ENCODE results near the gene ANKRD37. TPM values are rescaled to one million over a fixed set of nuclear protein-coding genes. Genes with fewer than 3 reads are reported as not detected.

ANKRD37 gene
- 10 to 100 TPM in 1 of 4 donors, 1 to 10 TPM in 3; 7.4 to 12.7 (median 8.4) TPM for polyA plus RNA-seq
- long read RNA-seq, donor 1, transcript ANKRD37-201 (5 exons, 1,141 nt): major isoform, 7 of 7 reads
- long read RNA-seq, donor 1, partial matches to known transcripts: 0 of 7 reads
- long read RNA-seq, donor 1, other reads (novel, unspliced or antisense): 0 of 7 reads
- long read RNA-seq, donor 2, transcript ANKRD37-201 (5 exons, 1,141 nt): major isoform, 5 of 5 reads
- long read RNA-seq, donor 2, partial matches to known transcripts: 0 of 5 reads
- long read RNA-seq, donor 2, other reads (novel, unspliced or antisense): 0 of 5 reads
- long read RNA-seq, donor 3, partial matches to known transcripts: 0 of 1 reads
- long read RNA-seq, donor 3, other reads (novel, unspliced or antisense): 0 of 1 reads
- long read RNA-seq, donor 4: 0 reads
- long read RNA-seq, donor 5, partial matches to known transcripts: 0 of 1 reads
- long read RNA-seq, donor 5, other reads (novel, unspliced or antisense): 0 of 1 reads
- long read RNA-seq, donor 6, transcript ANKRD37-201 (5 exons, 1,141 nt): major isoform, 7 of 9 reads
- long read RNA-seq, donor 6, partial matches to known transcripts: 0 of 9 reads
- long read RNA-seq, donor 6, other reads (novel, unspliced or antisense): 0 of 9 reads
- long read RNA-seq, donor 7, transcript ANKRD37-201 (5 exons, 1,141 nt): major isoform, 9 of 177 reads
- long read RNA-seq, donor 7, partial matches to known transcripts: 118 of 177 reads
- long read RNA-seq, donor 7, other reads (novel, unspliced or antisense): 49 of 177 reads
- long read RNA-seq, donor 8, partial matches to known transcripts: 0 of 3 reads
- long read RNA-seq, donor 8, other reads (novel, unspliced or antisense): 0 of 3 reads
- long read RNA-seq, donor 9: 0 reads
- long read RNA-seq, donor 10, partial matches to known transcripts: 0 of 3 reads
- long read RNA-seq, donor 10, other reads (novel, unspliced or antisense): 0 of 3 reads

GRCh38 chr4:185396724-185397385 lies at the start of gene ANKRD37:
Gene ANKRD37, plus strand, starts transcription at chr4:185396841. Its CDS starts 83 bp downstream, at chr4:185396924.
- no peaks in the 10 kb centered on the region for H3K27me3 ChIP-seq (ENCODE audit: control insufficient read depth in 3 of 3, insufficient read depth in 3 of 3, low read length in 3 of 3)
- no peaks in the 10 kb centered on the region for H3K9me3 ChIP-seq (ENCODE audit: control insufficient read depth in 2 of 2, insufficient read depth in 1 of 2, low read depth in 1 of 2, low read length in 1 of 2)
- H3K27ac ChIP-seq (ENCODE audit: low read depth in 1 of 3, low read length in 2 of 3): peak within 1 kb of the TSS; percentile 100
- FAIRE-seq (no peak), DNase-seq (peak; percentile 60 to 78)
- peaks cover 0 to 3% (median 2%) of the 10 kb centered on the region in 3 donors for H3K36me3 ChIP-seq (ENCODE audit: control insufficient read depth in 3 of 3, insufficient read depth in 2 of 3, low read depth in 1 of 3, low read length in 3 of 3)
- H3K4me3 ChIP-seq (ENCODE audit: low read depth in 1 of 3, low read length in 3 of 3): peak within 1 kb of the TSS; percentile 71 to 94 (median 83)
- 3 to 10% (median 9%) methylated on average over 36 to 38 of the region's 38 CpGs for WGBS, 3 donors
- H3K4me1 ChIP-seq (ENCODE audit: control insufficient read depth in 3 of 3, insufficient read depth in 2 of 3, low read depth in 1 of 3, low read length in 2 of 3): peaks cover 0 to 10% (median 0%) of the 10 kb centered on the region in 3 donors

DNA sequence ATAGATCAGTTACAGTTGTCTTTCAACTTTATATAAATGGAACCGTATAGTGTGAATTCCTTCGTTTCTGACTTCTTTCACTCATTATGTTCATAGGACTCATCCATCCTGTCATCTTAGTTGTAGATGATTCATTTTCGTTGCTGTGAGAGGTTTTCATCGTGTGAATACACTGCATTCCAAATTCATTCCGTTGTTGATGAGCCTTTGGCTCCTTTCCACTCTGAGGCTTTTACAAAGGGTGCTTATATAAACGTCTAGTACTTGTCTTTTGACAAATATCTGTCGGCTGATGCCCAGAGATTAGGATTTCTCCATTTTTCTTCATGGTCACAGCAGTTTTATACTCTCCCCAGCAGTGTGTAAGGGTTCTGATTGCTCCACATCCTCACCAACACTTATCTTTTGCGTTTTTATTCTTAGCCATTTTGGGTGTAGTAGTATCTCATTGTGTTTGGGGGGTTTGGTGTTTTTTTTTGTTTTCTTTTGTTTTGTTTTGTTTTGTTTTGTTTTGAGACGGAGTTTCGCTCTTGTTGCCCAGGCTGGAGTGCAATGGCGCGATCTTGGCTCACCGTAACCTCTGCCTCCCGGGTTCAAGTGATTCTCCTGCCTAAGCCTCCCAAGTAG lies 49.6 kb upstream of the ANKRD37 start:
- Histone ChIP-seq H3K27me3 (ENCODE audit: control insufficient read depth in 3 of 3, insufficient read depth in 3 of 3, low read length in 3 of 3) (no peaks in the 10 kb centered on the region), H3K36me3 (ENCODE audit: control insufficient read depth in 3 of 3, insufficient read depth in 2 of 3, low read depth in 1 of 3, low read length in 3 of 3) (peaks cover 0 to 40% (median 0%) of the 10 kb centered on the region in 3 donors), H3K9me3 (ENCODE audit: control insufficient read depth in 2 of 2, insufficient read depth in 1 of 2, low read depth in 1 of 2, low read length in 1 of 2) (no peaks in the 10 kb centered on the region), H3K4me3 (ENCODE audit: low read depth in 1 of 3, low read length in 3 of 3) (no peak overlapping the region), H3K4me1 (ENCODE audit: control insufficient read depth in 3 of 3, insufficient read depth in 2 of 3, low read depth in 1 of 3, low read length in 2 of 3) (no peaks in the 10 kb centered on the region), H3K27ac (ENCODE audit: low read depth in 1 of 3, low read length in 2 of 3) (no peak overlapping the region)
- no peak for FAIRE-seq
- 83 to 92% (median 91%) methylated on average over 14 of the region's 14 CpGs for WGBS, 3 donors
- DNase-seq: no peak

DNA sequence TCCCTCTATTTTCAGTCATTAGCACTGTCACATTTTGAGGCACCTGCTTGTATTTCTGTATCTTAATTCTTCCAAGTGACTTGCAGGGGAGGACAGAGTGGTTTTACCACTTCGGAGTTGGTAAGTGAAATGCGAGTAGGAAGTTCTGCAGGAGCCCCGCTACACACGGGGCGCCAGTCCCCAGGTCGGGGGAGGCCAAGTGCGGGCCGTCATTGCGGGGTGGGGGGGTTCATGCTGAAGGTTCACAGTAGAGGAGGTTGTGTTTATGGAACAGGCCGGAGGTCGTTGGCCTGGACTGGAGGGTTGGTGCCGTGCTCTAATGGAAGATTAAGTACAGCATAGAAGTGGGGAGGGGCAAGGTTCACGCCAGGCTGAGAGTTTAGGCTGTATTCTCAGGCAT lies 45.0 kb upstream of the ANKRD37 start:
- Histone ChIP-seq H3K4me1 (ENCODE audit: control insufficient read depth in 3 of 3, insufficient read depth in 2 of 3, low read depth in 1 of 3, low read length in 2 of 3) (no peaks in the 10 kb centered on the region), H3K36me3 (ENCODE audit: control insufficient read depth in 3 of 3, insufficient read depth in 2 of 3, low read depth in 1 of 3, low read length in 3 of 3) (peaks cover 0 to 37% (median 0%) of the 10 kb centered on the region in 3 donors), H3K27ac (ENCODE audit: low read depth in 1 of 3, low read length in 2 of 3) (no peak overlapping the region), H3K27me3 (ENCODE audit: control insufficient read depth in 3 of 3, insufficient read depth in 3 of 3, low read length in 3 of 3) (no peaks in the 10 kb centered on the region), H3K4me3 (ENCODE audit: low read depth in 1 of 3, low read length in 3 of 3) (no peak overlapping the region), H3K9me3 (ENCODE audit: control insufficient read depth in 2 of 2, insufficient read depth in 1 of 2, low read depth in 1 of 2, low read length in 1 of 2) (no peaks in the 10 kb centered on the region)
- no peak for DNase-seq
- FAIRE-seq: no peak
- WGBS, 3 donors: 87 to 95% (median 88%) methylated on average over 13 of the region's 13 CpGs

GRCh38 chr4:185352202-185352601 lies 44.4 kb upstream of the ANKRD37 start:
- Histone ChIP-seq H3K4me3 (ENCODE audit: low read depth in 1 of 3, low read length in 3 of 3) (no peak overlapping the region), H3K9me3 (ENCODE audit: control insufficient read depth in 2 of 2, insufficient read depth in 1 of 2, low read depth in 1 of 2, low read length in 1 of 2) (no peaks in the 10 kb centered on the region), H3K36me3 (ENCODE audit: control insufficient read depth in 3 of 3, insufficient read depth in 2 of 3, low read depth in 1 of 3, low read length in 3 of 3) (peaks cover 0 to 36% (median 0%) of the 10 kb centered on the region in 3 donors), H3K27ac (ENCODE audit: low read depth in 1 of 3, low read length in 2 of 3) (no peak overlapping the region), H3K4me1 (ENCODE audit: control insufficient read depth in 3 of 3, insufficient read depth in 2 of 3, low read depth in 1 of 3, low read length in 2 of 3) (no peaks in the 10 kb centered on the region), H3K27me3 (ENCODE audit: control insufficient read depth in 3 of 3, insufficient read depth in 3 of 3, low read length in 3 of 3) (no peaks in the 10 kb centered on the region)
- 86 to 95% (median 91%) methylated on average over 7 of the region's 7 CpGs for WGBS, 3 donors
- FAIRE-seq (no peak), DNase-seq (no peak)

DNA sequence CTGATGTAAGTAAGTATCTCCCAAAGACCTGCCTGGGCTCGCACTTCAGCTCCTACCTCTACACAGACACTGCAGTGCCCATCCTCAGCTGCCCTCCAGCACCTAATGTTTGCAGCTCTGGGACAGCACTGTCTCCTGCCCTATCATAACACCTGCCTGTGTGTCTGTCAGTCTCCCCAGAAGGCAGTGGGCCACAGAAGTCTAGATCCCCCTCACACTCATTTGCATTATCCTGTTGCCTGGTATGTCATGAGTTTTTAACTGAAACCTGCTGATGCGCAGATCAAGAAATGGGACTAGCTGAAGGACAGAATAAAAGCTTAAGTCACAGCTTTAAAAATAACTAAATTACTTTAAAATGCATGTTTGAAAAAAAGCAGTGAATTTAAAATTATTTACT lies 43.9 kb upstream of the ANKRD37 start:
- peaks cover 0 to 34% (median 0%) of the 10 kb centered on the region in 3 donors for H3K36me3 ChIP-seq (ENCODE audit: control insufficient read depth in 3 of 3, insufficient read depth in 2 of 3, low read depth in 1 of 3, low read length in 3 of 3)
- no peak overlapping the region for H3K4me3 ChIP-seq (ENCODE audit: low read depth in 1 of 3, low read length in 3 of 3)
- no peak for FAIRE-seq
- WGBS, 3 donors: 93 to 98% (median 98%) methylated on average over 2 of the region's 2 CpGs
- no peaks in the 10 kb centered on the region for H3K9me3 ChIP-seq (ENCODE audit: control insufficient read depth in 2 of 2, insufficient read depth in 1 of 2, low read depth in 1 of 2, low read length in 1 of 2)
- H3K27me3 ChIP-seq (ENCODE audit: control insufficient read depth in 3 of 3, insufficient read depth in 3 of 3, low read length in 3 of 3): no peaks in the 10 kb centered on the region
- DNase-seq: no peak
- no peak overlapping the region for H3K27ac ChIP-seq (ENCODE audit: low read depth in 1 of 3, low read length in 2 of 3)
- no peaks in the 10 kb centered on the region for H3K4me1 ChIP-seq (ENCODE audit: control insufficient read depth in 3 of 3, insufficient read depth in 2 of 3, low read depth in 1 of 3, low read length in 2 of 3)

DNA sequence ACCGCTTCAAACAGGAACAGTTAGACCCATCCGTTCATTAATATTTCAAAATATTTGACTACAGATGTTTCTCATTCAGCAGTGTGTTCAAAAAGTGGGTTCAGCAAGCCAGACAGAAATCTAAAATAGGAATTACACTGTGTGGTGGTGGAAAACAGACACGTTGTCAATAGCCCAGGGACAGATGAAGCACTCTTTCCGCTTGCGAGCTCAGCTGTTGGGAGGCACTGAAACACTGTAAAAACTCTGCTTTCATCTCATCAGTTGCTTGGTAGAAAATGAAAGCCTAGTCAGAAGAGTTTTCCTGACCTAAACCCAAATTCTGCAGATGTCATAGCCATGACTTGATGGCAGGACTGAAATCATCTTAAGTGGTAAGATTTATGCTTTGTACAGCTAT lies 39.4 kb upstream of the ANKRD37 start:
- Histone ChIP-seq H3K27ac (ENCODE audit: low read depth in 1 of 3, low read length in 2 of 3) (no peak overlapping the region), H3K4me3 (ENCODE audit: low read depth in 1 of 3, low read length in 3 of 3) (no peak overlapping the region), H3K27me3 (ENCODE audit: control insufficient read depth in 3 of 3, insufficient read depth in 3 of 3, low read length in 3 of 3) (no peaks in the 10 kb centered on the region), H3K4me1 (ENCODE audit: control insufficient read depth in 3 of 3, insufficient read depth in 2 of 3, low read depth in 1 of 3, low read length in 2 of 3) (no peaks in the 10 kb centered on the region), H3K9me3 (ENCODE audit: control insufficient read depth in 2 of 2, insufficient read depth in 1 of 2, low read depth in 1 of 2, low read length in 1 of 2) (no peaks in the 10 kb centered on the region), H3K36me3 (ENCODE audit: control insufficient read depth in 3 of 3, insufficient read depth in 2 of 3, low read depth in 1 of 3, low read length in 3 of 3) (peaks cover 0 to 18% (median 0%) of the 10 kb centered on the region in 3 donors)
- WGBS, 3 donors: 87 to 95% (median 93%) methylated on average over 5 of the region's 5 CpGs
- DNase-seq: no peak
- no peak for FAIRE-seq

- H3K27ac ChIP-seq (ENCODE audit: low read depth in 1 of 3, low read length in 2 of 3): no peak overlapping the region
- DNase-seq (no peak), FAIRE-seq (no peak)
- 80 to 92% (median 86%) methylated on average over 7 of the region's 7 CpGs for WGBS, 3 donors
- H3K9me3 ChIP-seq (ENCODE audit: control insufficient read depth in 2 of 2, insufficient read depth in 1 of 2, low read depth in 1 of 2, low read length in 1 of 2): no peaks in the 10 kb centered on the region
- H3K4me3 ChIP-seq (ENCODE audit: low read depth in 1 of 3, low read length in 3 of 3): no peak overlapping the region
- peaks cover 0 to 13% (median 2%) of the 10 kb centered on the region in 3 donors for H3K36me3 ChIP-seq (ENCODE audit: control insufficient read depth in 3 of 3, insufficient read depth in 2 of 3, low read depth in 1 of 3, low read length in 3 of 3)
- no peaks in the 10 kb centered on the region for H3K27me3 ChIP-seq (ENCODE audit: control insufficient read depth in 3 of 3, insufficient read depth in 3 of 3, low read length in 3 of 3)
- H3K4me1 ChIP-seq (ENCODE audit: control insufficient read depth in 3 of 3, insufficient read depth in 2 of 3, low read depth in 1 of 3, low read length in 2 of 3): no peaks in the 10 kb centered on the region
Observed at GRCh38 chr4:185357733-185358440, 38.8 kb upstream of the ANKRD37 start.
